Activated naive CD4-positive, alpha-beta T cell treated with anti-CD3 and anti-CD28 coated beads, Interleukin-2, amount 10 ng/mL, durations not matched to agents 5 hours and 36 hours (primary cell): Measurements from ENCODE around the gene EVA1C. TPM values are rescaled to one million over a fixed set of nuclear protein-coding genes. Genes with fewer than 3 reads are reported as not detected.

Source experiments
- total RNA-seq, 2 experiments: library from RNA; stranded (reverse); gene quantifications; one replicate each; pipeline ENCODE4 v1.2.3, GENCODE V29; 2021

EVA1C gene
- total RNA-seq, result 1 to 10 TPM; 2.5 to 3.1 TPM

GRCh38 chr21:32412162-32413014, at the start of gene EVA1C:
TSS of gene EVA1C (plus strand) at chr21:32412706. CDS start at chr21:32412854, 148 bp downstream.

DNA sequence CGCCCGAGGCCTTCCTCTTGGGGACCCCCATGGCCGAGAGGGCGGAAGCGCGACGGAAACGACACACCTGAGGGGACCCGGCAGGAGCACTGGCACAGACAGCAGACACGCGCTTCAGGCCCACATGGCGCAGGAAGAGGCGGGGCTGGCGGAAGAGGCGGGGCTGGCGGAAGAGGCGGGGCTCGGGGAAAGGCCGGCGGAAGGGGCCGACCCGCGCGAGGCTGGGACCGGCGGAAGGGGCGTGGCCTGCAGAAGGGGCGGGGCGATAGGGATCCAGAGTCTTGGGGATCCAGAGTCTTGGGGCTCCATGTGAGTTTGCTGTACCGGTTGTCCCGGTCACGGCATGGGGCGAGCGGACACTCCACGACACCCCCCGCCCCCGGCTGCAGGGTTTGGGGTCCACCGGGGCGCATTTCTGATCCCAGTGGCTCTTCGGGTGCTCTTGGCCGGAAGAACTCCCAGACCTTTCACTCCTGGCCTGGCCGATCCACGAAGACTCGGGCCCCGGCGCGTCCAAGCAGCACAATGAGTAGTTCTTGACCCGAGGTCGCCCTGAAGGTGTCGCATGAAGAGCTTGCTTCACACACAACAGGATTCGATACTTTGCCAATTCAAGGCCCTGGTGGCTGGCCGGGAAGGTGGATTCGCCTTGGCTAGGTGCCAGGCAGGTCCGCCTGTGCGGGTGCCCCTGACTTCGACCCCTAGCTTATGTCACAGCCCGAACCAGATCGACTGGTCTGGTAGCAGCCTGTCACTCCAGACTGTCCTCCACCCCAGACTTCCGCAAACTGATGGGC, 19.4 kb upstream of the EVA1C start, which contains the start of gene URB1:
Gene URB1, minus strand, starts transcription at position 133 of the 797 bp plus-strand sequence. Its CDS starts 102 bp downstream, at position 31.

Other genes starting within 250 kb of the EVA1C start
- gene MIS18A, start 133.7 kb upstream of the EVA1C start, total RNA-seq, result 10 to 100 TPM; 14.0 to 17.9 TPM
- gene MRAP, start 113.9 kb upstream of the EVA1C start, total RNA-seq, result not detected
- 10 to 100 TPM; 14.2 to 14.4 TPM for gene URB1, start 19.7 kb upstream of the EVA1C start, total RNA-seq
- under 1 TPM; 0.38 to 0.55 TPM for gene TCP10L, start 172.8 kb downstream of the EVA1C start, total RNA-seq
- 10 to 100 TPM; 30.6 to 32.5 TPM for gene CFAP298, start 199.7 kb downstream of the EVA1C start, total RNA-seq